GF-D8 (cell line): ENCODE measurements around the gene ATP6V0A1.
"Not testable (repeated sequence)": the region's sequence is repeated elsewhere in the genome, so short reads cannot be mapped to it uniquely, and the experiment has no call there.

Experiments
- DNase-seq: peaks from one replicate; lab custom pipeline; 2025; lab: John Stamatoyannopoulos, UW

The ATP6V0A1 gene

GRCh38 chr17:42541041-42541833 is 82.6 kb downstream of the ATP6V0A1 start:
- no peak for DNase-seq

- no peak for DNase-seq
Observed at GRCh38 chr17:42543190-42544079, 84.8 kb downstream of the ATP6V0A1 start.

GRCh38 chr17:42544874-42545283 is 86.2 kb downstream of the ATP6V0A1 start:
- no peak for DNase-seq

- not testable (repeated sequence) for DNase-seq
Observed at GRCh38 chr17:42545755-42546505, 87.3 kb downstream of the ATP6V0A1 start.

- no peak for DNase-seq
Observed at GRCh38 chr17:42547001-42547461, 88.4 kb downstream of the ATP6V0A1 start.

- no peak for DNase-seq
Observed at GRCh38 chr17:42547698-42548069, 89.0 kb downstream of the ATP6V0A1 start.

- no peak for DNase-seq
Observed at GRCh38 chr17:42548070-42548837, 89.6 kb downstream of the ATP6V0A1 start.

- no peak for DNase-seq
Observed at GRCh38 chr17:42548993-42549755, 90.5 kb downstream of the ATP6V0A1 start.

- DNase-seq, result not testable (repeated sequence)
Observed at GRCh38 chr17:42552736-42553135, 94.1 kb downstream of the ATP6V0A1 start, which contains the start of gene HSD17B1. Gene HSD17B1, plus strand, starts transcription at chr17:42552923. Its CDS starts 11 bp downstream, at chr17:42552934.

GRCh38 chr17:42553161-42553818 is 94.6 kb downstream of the ATP6V0A1 start:
- DNase-seq, result no peak

GRCh38 chr17:42553866-42554249 is 95.2 kb downstream of the ATP6V0A1 start:
- no peak for DNase-seq

GRCh38 chr17:42554250-42555121 is 95.8 kb downstream of the ATP6V0A1 start:
- peak; percentile 52 for DNase-seq

- no peak for DNase-seq
Observed at GRCh38 chr17:42555122-42555622, 96.5 kb downstream of the ATP6V0A1 start.

- DNase-seq, result not testable (repeated sequence)
Observed at GRCh38 chr17:42555961-42556617, 97.4 kb downstream of the ATP6V0A1 start.

GRCh38 chr17:42559075-42559474 is 100.4 kb downstream of the ATP6V0A1 start:
- DNase-seq, result no peak

- no peak for DNase-seq
Observed at GRCh38 chr17:42560246-42560645, 101.6 kb downstream of the ATP6V0A1 start.

GRCh38 chr17:42561897-42562387 is 103.3 kb downstream of the ATP6V0A1 start, which contains the start of gene COASY:
Gene COASY, plus strand, starts transcription at chr17:42562148. Its CDS starts 475 bp downstream, at chr17:42562623.
- DNase-seq, result peak; percentile 86
